ENCODE results near the gene NPIPB8. TPM values are rescaled to one million over a fixed set of nuclear protein-coding genes. Genes with fewer than 3 reads are reported as not detected.

Gene NPIPB8
- total RNA-seq, 4 donors from 2014 or later: 0.27 to 0.32 TPM; not detected in 2

Other genes with a start within 250 kb of the NPIPB8 start
- 100 to 1,000 TPM; 114 to 406 (median 185) TPM for gene EIF3CL, start 234.2 kb upstream of the NPIPB8 start, total RNA-seq
- 1 to 10 TPM in 1 of 4 donors, under 1 TPM in 1, not detected in 2; 0.68 to 8.6 TPM for gene NPIPB7, start 165.7 kb upstream of the NPIPB8 start, total RNA-seq
- gene CLN3, start 146.0 kb upstream of the NPIPB8 start, total RNA-seq: 100 to 1,000 TPM in 3 of 4 donors, 10 to 100 TPM in 1; 80.2 to 294 (median 154) TPM
- gene APOBR, start 143.4 kb upstream of the NPIPB8 start, total RNA-seq: 10 to 100 TPM; 60.0 to 96.9 (median 61.7) TPM
- gene IL27, start 131.2 kb upstream of the NPIPB8 start, total RNA-seq: not detected
- 10 to 100 TPM; 15.3 to 85.6 (median 23.6) TPM for gene NUPR1, start 99.1 kb upstream of the NPIPB8 start, total RNA-seq
- gene SGF29, start 84.1 kb upstream of the NPIPB8 start, total RNA-seq: 10 to 100 TPM; 22.1 to 95.0 (median 32.1) TPM
- 10 to 100 TPM in 3 of 4 donors, 1 to 10 TPM in 1; 5.0 to 51.1 (median 38.3) TPM for gene SULT1A2, start 41.0 kb upstream of the NPIPB8 start, total RNA-seq
- 100 to 1,000 TPM; 137 to 455 (median 280) TPM for gene SULT1A1, start 28.0 kb upstream of the NPIPB8 start, total RNA-seq
- 100 to 1,000 TPM; 161 to 301 (median 198) TPM for gene EIF3C, start 73.4 kb downstream of the NPIPB8 start, total RNA-seq
- gene NPIPB9, start 113.7 kb downstream of the NPIPB8 start, total RNA-seq: 10 to 100 TPM in 3 of 4 donors, not detected in 1; 13.2 to 23.9 (median 19.4) TPM
- gene ATXN2L, start 184.9 kb downstream of the NPIPB8 start, total RNA-seq: 100 to 1,000 TPM in 3 of 4 donors, 10 to 100 TPM in 1; 90.2 to 165 (median 105) TPM
- 100 to 1,000 TPM; 126 to 190 (median 143) TPM for gene TUFM, start 208.3 kb downstream of the NPIPB8 start, total RNA-seq
- gene SH2B1, start 225.8 kb downstream of the NPIPB8 start, total RNA-seq: 100 to 1,000 TPM in 1 of 4 donors, 10 to 100 TPM in 3; 28.5 to 111 (median 60.4) TPM
- 1 to 10 TPM in 3 of 4 donors, not detected in 1; 1.1 to 3.2 (median 1.4) TPM for gene ATP2A1, start 240.4 kb downstream of the NPIPB8 start, total RNA-seq